ENCODE results near the gene MYH13.

DNA sequence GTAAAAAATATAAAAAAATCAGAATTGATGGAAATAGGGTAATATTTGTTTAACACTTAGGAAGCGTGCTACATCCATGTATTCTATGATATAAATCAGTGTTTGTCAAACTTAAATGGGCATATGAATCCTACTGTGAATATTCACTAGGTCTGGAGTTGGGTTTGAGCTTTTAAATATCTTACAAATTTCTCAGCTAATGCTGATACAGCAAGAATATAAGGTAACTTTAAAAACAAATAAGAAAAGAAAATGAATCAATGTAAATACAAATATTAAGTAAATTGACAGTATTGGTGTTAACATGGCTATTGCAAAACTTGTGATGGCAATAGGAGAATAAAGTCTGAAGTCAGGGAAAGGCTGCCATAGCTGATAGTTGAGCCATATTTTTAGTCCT lies 3.6 kb downstream of the MYH13 start:
- TF ChIP-seq EP300 (IDR thresholded peaks at IDR 0.05) = no peak
- TF ChIP-seq, protein P1, sequence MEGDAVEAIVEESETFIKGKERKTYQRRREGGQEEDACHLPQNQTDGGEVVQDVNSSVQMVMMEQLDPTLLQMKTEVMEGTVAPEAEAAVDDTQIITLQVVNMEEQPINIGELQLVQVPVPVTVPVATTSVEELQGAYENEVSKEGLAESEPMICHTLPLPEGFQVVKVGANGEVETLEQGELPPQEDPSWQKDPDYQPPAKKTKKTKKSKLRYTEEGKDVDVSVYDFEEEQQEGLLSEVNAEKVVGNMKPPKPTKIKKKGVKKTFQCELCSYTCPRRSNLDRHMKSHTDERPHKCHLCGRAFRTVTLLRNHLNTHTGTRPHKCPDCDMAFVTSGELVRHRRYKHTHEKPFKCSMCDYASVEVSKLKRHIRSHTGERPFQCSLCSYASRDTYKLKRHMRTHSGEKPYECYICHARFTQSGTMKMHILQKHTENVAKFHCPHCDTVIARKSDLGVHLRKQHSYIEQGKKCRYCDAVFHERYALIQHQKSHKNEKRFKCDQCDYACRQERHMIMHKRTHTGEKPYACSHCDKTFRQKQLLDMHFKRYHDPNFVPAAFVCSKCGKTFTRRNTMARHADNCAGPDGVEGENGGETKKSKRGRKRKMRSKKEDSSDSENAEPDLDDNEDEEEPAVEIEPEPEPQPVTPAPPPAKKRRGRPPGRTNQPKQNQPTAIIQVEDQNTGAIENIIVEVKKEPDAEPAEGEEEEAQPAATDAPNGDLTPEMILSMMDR (IDR thresholded peaks at IDR 0.05) = no peak
- no peak for TF ChIP-seq POLR2A (IDR thresholded peaks at IDR 0.05)
